ENCODE measurements around the gene AXIN1. TPM values are rescaled to one million over a fixed set of nuclear protein-coding genes. Genes with fewer than 3 reads are reported as not detected.

Gene AXIN1
- total and polyA plus RNA-seq, 9 of the 15 experiments (the other 6 are each of a cell fraction or from before 2014, with no cell fraction given) = 0.42 to 58.0 (median 25.9) TPM

DNA sequence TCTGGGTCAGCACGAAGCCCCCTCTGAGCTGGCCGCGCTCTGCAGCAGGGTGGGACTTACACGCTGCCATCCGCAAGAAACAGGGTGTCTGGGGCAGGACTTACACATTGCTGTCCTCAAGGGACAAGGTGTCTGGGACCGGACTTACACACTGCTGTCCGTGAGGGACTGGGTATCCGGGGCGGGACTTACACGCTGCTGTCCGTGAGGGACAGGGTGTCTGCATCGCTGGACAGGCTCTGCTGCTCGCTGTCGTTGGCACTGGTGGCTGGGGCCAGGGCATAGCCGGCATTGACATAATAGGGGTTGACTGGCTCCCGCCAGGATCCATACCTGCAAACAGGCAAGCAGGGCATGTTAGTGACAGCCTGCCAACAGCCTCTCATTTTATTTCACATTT is 38.2 kb downstream of the AXIN1 start (continued):
- TF ChIP-seq, protein P1, sequence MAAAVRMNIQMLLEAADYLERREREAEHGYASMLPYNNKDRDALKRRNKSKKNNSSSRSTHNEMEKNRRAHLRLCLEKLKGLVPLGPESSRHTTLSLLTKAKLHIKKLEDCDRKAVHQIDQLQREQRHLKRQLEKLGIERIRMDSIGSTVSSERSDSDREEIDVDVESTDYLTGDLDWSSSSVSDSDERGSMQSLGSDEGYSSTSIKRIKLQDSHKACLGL (CRISPR knock-in tag; IDR thresholded peaks at IDR 0.05; ENCODE audit: borderline replicate concordance, poor library complexity, severe bottlenecking) = no peak
- TF ChIP-seq ELK3 (CRISPR knock-in tag; IDR thresholded peaks at IDR 0.05) (no peak), ETV1 (tag; conservative IDR thresholded peaks at IDR 0.05; ENCODE audit: low read depth) (no peak), HMG20A (CRISPR knock-in tag; conservative IDR thresholded peaks at IDR 0.05) (no peak), ZNF778 (CRISPR knock-in tag; IDR thresholded peaks at IDR 0.05) (no peak), ID3 (CRISPR knock-in tag; IDR thresholded peaks at IDR 0.05) (no peak), ID3 (tag; IDR thresholded peaks at IDR 0.05) (no peak), ZNF143 (CRISPR knock-in tag; IDR thresholded peaks at IDR 0.05) (no peak)
- TF ChIP-seq, protein P2, sequence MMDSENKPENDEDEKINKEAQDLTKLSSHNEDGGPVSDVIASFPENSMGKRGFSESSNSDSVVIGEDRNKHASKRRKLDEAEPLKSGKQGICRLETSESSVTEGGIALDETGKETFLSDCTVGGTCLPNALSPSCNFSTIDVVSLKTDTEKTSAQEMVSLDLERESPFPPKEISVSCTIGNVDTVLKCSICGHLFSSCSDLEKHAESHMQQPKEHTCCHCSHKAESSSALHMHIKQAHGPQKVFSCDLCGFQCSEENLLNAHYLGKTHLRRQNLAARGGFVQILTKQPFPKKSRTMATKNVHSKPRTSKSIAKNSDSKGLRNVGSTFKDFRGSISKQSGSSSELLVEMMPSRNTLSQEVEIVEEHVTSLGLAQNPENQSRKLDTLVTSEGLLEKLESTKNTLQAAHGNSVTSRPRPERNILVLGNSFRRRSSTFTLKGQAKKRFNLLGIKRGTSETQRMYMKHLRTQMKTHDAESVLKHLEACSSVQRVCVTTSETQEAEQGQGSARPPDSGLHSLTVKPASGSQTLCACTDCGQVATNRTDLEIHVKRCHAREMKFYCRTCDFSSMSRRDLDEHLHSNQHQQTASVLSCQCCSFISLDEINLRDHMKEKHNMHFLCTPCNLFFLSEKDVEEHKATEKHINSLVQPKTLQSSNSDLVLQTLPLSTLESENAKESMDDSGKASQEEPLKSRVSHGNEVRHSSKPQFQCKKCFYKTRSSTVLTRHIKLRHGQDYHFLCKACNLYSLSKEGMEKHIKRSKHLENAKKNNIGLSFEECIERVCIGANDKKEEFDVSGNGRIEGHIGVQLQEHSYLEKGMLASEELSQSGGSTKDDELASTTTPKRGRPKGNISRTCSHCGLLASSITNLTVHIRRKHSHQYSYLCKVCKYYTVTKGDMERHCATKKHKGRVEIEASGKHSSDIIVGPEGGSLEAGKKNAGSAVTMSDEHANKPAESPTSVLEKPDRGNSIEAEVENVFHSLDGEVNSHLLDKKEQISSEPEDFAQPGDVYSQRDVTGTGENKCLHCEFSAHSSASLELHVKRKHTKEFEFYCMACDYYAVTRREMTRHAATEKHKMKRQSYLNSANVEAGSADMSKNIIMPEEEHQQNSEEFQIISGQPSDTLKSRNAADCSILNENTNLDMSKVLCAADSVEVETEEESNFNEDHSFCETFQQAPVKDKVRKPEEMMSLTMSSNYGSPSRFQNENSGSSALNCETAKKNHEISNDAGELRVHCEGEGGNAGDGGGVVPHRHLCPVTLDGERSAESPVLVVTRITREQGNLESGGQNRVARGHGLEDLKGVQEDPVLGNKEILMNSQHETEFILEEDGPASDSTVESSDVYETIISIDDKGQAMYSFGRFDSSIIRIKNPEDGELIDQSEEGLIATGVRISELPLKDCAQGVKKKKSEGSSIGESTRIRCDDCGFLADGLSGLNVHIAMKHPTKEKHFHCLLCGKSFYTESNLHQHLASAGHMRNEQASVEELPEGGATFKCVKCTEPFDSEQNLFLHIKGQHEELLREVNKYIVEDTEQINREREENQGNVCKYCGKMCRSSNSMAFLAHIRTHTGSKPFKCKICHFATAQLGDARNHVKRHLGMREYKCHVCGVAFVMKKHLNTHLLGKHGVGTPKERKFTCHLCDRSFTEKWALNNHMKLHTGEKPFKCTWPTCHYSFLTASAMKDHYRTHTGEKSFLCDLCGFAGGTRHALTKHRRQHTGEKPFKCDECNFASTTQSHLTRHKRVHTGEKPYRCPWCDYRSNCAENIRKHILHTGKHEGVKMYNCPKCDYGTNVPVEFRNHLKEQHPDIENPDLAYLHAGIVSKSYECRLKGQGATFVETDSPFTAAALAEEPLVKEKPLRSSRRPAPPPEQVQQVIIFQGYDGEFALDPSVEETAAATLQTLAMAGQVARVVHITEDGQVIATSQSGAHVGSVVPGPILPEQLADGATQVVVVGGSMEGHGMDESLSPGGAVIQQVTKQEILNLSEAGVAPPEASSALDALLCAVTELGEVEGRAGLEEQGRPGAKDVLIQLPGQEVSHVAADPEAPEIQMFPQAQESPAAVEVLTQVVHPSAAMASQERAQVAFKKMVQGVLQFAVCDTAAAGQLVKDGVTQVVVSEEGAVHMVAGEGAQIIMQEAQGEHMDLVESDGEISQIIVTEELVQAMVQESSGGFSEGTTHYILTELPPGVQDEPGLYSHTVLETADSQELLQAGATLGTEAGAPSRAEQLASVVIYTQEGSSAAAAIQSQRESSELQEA (IDR thresholded peaks at IDR 0.05; ENCODE audit: low read depth) = no peak

All from K562 (cell line).